NT2/D1 (cell line): ENCODE data around the gene CWC27.

Experiments
- DNase-seq: peaks from one replicate; pipeline ENCODE4 v3.0.0-alpha.2; 2011; ENCODE audit warnings: low read depth, low spot score
- H3K27me3 ChIP-seq: 2 replicates; pipeline ENCODE4 v1.6.0; 2011; ENCODE audit warnings: mild to moderate bottlenecking; ENCODE audit not compliant: insufficient read length, insufficient read depth
- H3K36me3 ChIP-seq: 2 replicates; pipeline ENCODE4 v1.6.1; 2011; ENCODE audit warnings: mild to moderate bottlenecking, low read length, mixed read lengths; ENCODE audit not compliant: insufficient read depth, insufficient read length
- H3K4me1 ChIP-seq: 2 replicates; pipeline ENCODE4 v1.5.1; 2011; ENCODE audit not compliant: insufficient read depth, insufficient read length
- H3K4me3 ChIP-seq: 2 replicates; pipeline ENCODE4 v1.5.1; 2011; ENCODE audit warnings: low read depth; ENCODE audit not compliant: insufficient read length
- H3K9ac ChIP-seq: 2 replicates; pipeline ENCODE4 v1.6.0; 2011; ENCODE audit warnings: low read depth; ENCODE audit not compliant: insufficient read length
- H3K9me3 ChIP-seq: 2 replicates; pipeline ENCODE4 v1.5.1; 2011; ENCODE audit warnings: mild to moderate bottlenecking, low read length; ENCODE audit not compliant: insufficient read depth
- SUZ12 ChIP-seq: IDR thresholded peaks from 2 replicates; pipeline ENCODE4 v1.6.1; 2011; ENCODE audit not compliant: insufficient read length, insufficient read depth; ENCODE audit errors: extremely low read depth
- YY1 ChIP-seq: IDR thresholded peaks from 2 replicates; pipeline ENCODE4 v1.6.1; 2011; ENCODE audit not compliant: insufficient read length, insufficient read depth
- ZNF274 ChIP-seq: IDR thresholded peaks from 2 replicates; pipeline ENCODE4 v1.6.1; 2011; ENCODE audit warnings: mild to moderate bottlenecking, low read depth, low read length

CWC27 gene

DNA sequence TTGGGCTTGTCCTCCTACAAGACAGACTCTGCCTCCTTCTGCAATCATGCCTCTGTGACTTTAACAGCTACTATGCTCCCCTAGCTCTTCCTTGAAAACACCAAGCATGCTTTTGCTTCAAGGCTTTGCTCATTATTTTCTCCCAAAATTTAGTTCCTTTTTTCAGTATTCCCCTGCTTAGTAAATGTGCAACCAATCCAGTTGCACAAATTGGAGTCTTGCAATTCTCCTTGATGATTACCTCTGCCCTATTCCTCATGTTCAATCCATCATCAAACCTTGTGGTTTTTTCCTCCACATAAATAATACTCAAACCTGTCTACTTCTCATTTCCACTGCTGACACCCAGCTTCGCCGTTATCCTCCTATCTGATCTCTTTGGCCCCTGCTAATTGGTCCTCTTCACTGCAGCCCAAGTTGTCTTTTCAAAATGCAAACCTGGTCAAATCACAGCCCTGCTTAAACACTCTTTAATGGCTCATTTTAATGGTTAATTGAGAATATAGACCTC is 296.3 kb downstream of the CWC27 start:
- H3K9me3 ChIP-seq: peaks cover 11% of the 10 kb centered on the region; the same call in 1 of the 2 replicates
- no peak for TF ChIP-seq SUZ12
- TF ChIP-seq ZNF274: no peak
- no peak overlapping the region for H3K9ac ChIP-seq
- no peak overlapping the region for H3K4me3 ChIP-seq
- DNase-seq: no peak
- no peaks in the 10 kb centered on the region for H3K36me3 ChIP-seq
- no peaks in the 10 kb centered on the region for H3K4me1 ChIP-seq
- H3K27me3 ChIP-seq: no peaks in the 10 kb centered on the region

DNA sequence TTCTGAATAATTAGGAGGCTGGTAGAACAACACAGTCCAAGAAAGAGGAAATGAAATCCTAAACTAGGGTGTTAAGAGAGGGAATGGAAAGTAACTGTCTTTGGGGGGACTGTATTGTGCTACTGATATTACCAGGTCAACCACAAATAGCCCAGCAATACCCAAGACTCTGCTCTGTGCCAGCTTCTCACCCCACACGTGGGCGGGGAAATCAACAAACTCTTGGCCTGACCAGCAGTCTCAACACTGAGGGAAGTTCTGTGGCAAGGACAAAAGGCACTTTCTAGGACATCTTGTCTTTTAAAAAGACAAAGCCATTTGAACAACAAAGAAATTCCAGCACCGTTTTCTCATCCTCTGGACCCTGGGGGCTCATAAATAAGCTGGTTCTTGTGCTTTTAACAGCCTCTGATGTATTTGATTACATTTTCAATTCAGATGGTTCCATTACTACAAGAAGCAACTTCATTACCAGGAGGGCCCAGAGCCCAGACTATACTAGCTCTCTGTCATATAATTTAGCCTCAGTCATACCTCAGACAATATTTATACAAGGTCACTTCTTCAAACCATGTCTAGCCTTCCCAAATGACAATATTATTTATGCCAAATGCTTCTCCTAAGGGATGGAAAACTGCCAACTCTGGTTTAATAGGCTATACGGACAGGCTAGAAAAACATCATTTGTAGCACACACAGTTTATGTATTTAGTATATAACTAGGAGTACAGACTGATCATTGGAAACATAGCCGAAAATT is 297.8 kb downstream of the CWC27 start:
- Histone ChIP-seq H3K36me3 (no peaks in the 10 kb centered on the region), H3K9ac (no peak overlapping the region), H3K27me3 (no peaks in the 10 kb centered on the region), H3K4me1 (no peaks in the 10 kb centered on the region), H3K4me3 (no peak overlapping the region), H3K9me3 (no peaks in the 10 kb centered on the region)
- TF ChIP-seq ZNF274 (no peak), YY1 (no peak), SUZ12 (no peak)
- DNase-seq: no peak

DNA sequence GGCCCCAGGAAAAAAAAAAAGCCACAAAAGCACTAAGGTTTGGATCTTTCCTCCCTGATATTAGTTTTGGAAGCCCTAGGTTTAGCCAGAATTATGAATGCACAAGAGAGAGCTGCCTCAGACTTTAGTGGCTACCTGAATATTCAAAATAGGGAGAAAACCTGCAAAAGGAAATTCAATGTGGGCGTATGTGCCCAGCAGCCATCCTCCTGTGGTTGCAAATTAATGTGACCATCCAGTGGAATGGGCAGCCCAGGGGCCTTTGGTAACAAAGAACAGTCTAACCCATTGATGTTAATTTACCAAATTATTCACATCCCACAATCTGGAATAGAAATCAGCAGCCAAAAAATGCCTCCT is 298.4 kb downstream of the CWC27 start:
- no peak for DNase-seq
- Histone ChIP-seq H3K4me1 (no peaks in the 10 kb centered on the region), H3K36me3 (no peaks in the 10 kb centered on the region), H3K9ac (no peak overlapping the region), H3K4me3 (no peak overlapping the region), H3K27me3 (no peaks in the 10 kb centered on the region), H3K9me3 (no peaks in the 10 kb centered on the region)
- TF ChIP-seq SUZ12: no peak
- no peak for TF ChIP-seq YY1
- TF ChIP-seq ZNF274: no peak
